GM12892 (cell line): ENCODE measurements around the gene TOM1.

Experiments
- POLR2A ChIP-seq: IDR thresholded peaks from 2 replicates; pipeline ENCODE4 v1.6.1; 2011; ENCODE audit warnings: low read depth, low read length, control low read depth
- POLR2AphosphoS5 ChIP-seq: IDR thresholded peaks from 2 replicates; pipeline ENCODE4 v1.6.1; 2011; ENCODE audit warnings: low read depth, low read length, control low read depth
- TAF1 ChIP-seq: IDR thresholded peaks from 2 replicates; pipeline ENCODE4 v1.6.1; 2011; ENCODE audit warnings: low read depth, mild to moderate bottlenecking, control low read depth, low read length, borderline replicate concordance

GRCh38 chr22:35354068-35354467 lies 54.4 kb downstream of the TOM1 start:
- TF ChIP-seq POLR2A (no peak), POLR2AphosphoS5 (no peak), TAF1 (no peak)
